ENCODE data around the gene CCRL2.
"Not testable (repeated sequence)": the region's sequence is repeated elsewhere in the genome, so short reads cannot be mapped to it uniquely, and the experiment has no call there.

The CCRL2 gene

DNA sequence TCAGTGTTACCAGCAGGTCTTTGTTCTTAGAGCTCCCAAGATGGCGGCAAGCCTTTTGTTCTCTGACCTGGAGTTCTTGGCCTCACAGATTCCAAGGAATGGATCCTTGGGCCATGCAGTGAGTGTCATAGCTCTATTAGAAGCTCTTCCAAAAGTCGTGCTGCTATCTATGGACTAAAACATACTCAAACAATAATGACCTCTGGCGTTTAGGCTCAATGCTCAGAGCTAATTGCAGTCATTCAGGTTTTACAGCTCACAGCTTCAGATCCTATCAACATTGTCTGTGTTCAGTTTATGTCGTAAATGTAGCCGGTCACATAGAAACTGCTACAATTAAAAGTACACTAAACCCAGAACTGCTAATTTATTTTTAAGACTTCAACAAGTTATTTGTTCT lies 22.2 kb downstream of the CCRL2 start:
- DNase-seq (ENCODE audit: low spot score) = no peak

DNA sequence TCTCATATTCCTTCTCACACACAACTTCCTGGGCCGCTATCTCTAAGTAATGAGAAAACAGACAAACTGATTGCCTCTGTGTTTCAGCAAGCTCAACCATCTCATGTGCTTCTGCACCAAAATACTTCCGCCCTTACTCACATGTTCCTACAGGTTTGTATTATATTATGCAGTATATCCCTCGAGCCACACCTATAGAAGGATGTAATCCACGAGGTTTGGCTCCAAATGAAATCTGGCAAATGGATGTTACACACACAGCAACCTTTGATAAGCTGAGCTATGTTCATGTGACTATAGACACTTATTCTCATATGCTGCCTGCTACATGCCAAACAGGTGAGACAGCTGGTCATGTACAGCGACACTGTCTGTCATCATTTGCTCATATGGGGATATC lies 22.6 kb downstream of the CCRL2 start:
- DNase-seq (ENCODE audit: low spot score) = no peak

GRCh38 chr3:46430879-46431278 lies 23.8 kb downstream of the CCRL2 start:
- not testable (repeated sequence) for DNase-seq (ENCODE audit: low spot score)

DNA sequence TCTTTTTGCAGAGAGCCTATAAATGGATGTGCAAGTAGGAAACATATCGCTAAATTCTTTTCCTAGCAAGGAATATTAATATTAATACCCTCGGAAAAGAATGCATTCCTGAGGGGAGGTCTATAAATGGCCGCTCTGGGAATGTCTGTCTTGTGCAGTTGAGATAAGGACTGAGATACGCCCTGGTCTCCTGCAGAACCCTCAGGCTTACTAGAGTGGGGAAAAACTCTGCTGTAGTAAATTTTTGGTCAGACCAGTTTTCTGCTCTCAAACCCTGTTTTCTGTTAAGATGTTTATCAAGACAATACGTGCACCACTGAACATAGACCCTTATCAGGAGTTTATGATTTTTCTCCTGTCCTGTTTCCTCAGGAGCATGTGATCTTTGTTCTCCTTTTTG lies 24.8 kb downstream of the CCRL2 start:
- DNase-seq (ENCODE audit: low spot score) = not testable (repeated sequence)

DNA sequence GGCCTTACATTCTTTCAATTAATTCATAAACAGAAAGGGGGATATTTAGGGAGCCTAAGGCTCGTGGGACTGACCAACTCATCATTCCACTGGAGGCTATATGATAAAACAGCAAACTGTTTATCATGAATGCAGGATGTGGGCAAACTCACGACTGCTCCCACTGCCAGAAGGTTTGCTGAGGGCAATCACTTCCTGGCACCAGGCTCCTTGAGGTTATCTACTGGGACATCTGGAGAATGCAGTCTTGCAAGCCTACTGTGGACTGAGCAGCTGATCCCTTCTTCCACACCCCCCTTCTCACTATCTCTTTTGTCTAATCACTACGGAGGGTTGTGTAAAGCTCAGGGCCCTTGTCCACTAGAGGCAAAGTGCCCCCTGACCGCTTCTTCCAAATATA lies 26.1 kb downstream of the CCRL2 start:
- not testable (repeated sequence) for DNase-seq (ENCODE audit: low spot score)

DNA sequence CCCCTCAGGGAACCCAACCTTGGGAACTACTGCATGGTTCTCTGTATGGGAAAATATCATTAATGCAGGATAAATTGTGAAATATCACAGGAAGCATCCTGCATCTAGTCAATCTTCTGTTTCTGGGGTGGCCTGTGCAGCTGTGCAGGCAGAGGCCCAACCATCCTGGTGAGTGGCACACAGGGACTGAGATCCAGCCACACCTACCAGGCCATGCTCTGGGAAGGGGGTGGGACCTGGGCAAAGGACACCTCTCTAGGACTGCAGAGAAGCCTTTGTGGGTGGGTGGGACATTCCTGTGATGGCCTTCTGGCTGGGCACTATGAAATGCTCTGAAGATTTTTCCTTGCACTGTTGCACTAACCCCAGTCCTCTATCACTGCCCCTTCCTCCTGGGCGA lies 26.8 kb downstream of the CCRL2 start:
- DNase-seq (ENCODE audit: low spot score) = no peak

GRCh38 chr3:46435081-46435726 lies 28.1 kb downstream of the CCRL2 start:
- DNase-seq (ENCODE audit: low spot score) = no peak

DNA sequence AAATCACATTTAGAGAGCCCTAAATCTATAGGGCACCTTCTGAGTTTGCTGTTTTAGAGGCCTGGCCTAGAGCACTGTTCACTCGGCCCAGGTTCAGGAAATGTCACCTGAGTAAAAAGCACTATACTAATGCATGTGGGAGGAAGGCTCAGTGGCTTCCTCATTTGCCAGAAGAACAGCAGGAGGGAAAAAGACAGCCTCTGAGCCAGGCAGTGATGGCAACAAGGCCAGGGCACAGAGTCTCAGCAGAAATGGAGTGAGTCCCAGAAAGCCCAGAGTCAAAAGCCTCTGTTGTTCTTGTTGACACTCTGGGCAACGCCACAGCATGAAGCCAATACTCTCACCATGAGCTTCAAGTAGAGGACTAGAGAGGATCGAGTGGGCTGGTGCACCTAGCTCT lies 31.8 kb downstream of the CCRL2 start:
- DNase-seq (ENCODE audit: low spot score) = no peak

DNA sequence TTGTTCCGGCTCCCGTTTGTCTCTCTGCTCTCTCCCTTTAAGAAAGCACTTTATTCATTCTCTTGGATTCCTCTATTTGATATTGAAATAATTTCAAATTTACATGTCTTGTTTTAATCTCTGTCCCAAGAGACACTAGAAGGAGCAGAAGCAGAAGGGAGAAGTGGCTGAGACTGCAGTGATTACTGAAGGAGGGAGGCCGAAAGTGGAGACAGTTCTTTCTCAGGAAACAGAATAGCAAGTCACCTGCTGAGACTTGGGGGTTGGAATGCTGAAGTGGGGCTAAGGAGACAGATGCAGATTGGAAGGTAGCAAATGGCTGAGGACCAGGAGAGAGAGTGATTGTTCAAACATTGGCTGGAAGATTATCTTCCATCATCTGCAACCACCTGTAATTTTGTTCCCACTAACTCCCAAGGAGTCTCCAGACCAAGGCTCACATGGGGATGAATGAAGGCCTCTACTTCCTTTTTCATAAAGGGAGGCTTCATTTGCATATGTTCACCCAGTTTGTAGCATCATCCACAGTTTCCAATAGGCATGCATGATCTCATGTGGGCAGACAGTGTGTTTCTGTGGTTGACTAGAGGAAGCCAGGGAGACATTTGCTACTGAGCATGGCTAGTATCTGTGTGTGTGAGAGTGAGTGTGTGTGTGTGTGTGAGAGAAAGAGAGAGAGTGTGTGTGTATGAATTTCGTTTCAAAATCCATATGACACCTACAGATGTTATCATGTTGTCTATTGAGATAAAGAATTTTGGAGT lies 33.7 kb downstream of the CCRL2 start:
- peak; percentile 35 for DNase-seq (ENCODE audit: low spot score)

GRCh38 chr3:46442576-46443530 lies 35.8 kb downstream of the CCRL2 start:
- no peak for DNase-seq (ENCODE audit: low spot score)

GRCh38 chr3:46447228-46447985 lies 40.3 kb downstream of the CCRL2 start:
- no peak for DNase-seq (ENCODE audit: low spot score)

DNA sequence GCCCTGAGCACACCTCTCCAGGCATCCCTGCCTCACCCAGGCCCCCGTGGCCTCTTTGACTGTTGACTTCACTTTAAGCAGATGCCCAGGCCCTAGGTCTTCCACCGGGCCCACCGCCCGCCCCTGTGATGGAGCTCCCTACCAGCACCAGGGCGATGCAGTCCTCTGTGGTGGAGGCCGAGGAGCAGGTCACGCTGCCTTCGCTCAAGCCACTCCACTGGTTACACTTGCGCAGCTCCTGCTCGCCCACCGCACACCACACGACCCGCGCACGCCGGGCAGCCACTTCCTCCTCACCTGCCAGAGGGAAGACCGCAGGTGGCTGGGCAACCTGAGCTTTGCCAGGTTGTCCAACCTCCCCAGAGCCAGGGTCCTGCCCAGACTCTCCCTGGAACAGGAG lies 41.7 kb downstream of the CCRL2 start:
- no peak for DNase-seq (ENCODE audit: low spot score)

- no peak for DNase-seq (ENCODE audit: low spot score)
These were observed 42.9 kb downstream of the CCRL2 start for GRCh38 chr3:46449755-46450552.

- no peak for DNase-seq (ENCODE audit: low spot score)
These were observed 46.6 kb downstream of the CCRL2 start for GRCh38 chr3:46453526-46454208.

DNA sequence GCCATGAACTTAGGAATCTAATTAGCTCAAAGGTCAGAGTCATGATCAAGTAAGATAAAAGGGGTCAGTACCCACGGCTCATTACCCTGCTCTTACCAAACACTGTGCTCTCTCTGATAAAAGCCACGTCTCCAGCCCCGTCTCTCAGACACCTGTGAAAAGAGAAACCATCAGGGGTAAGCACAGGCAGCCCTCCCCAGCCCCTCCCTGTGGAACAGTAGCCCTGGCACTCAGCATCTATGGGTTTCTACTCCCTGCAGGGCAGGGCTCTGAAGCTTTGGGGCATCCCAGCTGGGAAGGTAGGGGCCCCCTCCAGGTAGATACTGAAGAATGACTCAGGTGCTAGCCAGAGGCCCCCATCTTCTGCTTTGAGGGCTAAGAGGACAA lies 47.1 kb downstream of the CCRL2 start:
- no peak for DNase-seq (ENCODE audit: low spot score)

DNA sequence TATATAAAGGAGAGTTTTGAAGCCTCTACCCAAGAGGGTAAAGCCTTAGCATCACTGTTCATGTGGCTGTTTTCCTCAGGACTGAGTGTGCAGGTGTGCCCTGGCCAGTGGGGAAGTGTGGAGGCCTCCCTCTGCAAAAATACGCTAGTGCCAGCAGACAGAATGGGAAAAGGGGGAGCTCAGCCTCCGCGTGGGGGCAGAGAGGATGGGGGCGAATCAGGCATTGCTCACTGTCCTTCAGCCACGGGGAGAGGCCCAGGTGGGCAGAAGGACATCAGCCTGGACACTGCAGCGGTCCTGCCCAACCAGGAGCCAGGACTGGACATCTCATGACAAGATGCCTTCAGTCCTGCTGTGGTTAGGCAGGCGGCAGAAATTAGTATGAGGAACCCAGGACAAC lies 47.5 kb downstream of the CCRL2 start:
- no peak for DNase-seq (ENCODE audit: low spot score)

DNA sequence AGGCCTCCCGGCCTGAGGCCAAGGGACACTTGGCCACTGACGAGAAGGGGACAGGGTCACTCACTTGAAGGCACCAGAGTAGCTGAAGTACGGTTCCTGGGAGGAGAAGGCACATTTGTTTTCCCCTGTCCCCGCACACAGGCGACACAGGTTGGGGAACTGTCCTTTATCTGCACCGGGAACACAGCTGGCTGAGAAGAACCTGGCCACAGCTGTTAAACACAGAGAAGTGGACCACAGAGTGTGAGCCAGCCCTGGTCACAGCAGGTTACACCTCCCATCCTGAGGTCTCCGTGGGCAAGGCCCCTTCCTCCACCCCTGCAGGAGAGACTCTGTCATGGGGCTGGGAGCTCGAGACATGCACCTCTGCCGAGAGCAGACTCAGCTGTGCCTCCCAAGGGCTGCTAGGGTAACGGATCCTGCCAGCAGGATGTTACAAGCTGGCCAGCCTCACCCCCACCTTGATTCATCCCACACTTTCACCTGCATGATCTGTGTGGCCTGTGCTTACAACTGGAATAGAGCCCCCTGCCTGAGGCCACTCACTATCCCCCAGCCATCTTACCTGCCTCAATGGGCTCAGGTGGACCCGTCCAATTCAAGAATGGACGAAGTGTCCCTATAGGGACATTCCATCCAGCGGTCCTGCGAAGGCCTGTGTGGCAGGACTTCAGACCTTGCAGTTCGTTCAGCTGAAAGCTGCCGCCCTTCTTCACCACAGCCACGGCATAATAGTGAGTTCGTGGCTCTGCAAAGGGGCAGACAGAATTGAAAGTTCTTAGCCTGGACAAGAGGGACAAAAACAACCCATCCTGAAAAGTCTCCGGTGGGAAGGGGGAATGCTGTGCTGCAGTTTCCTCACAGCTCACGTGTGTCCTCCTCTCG lies 48.4 kb downstream of the CCRL2 start:
- DNase-seq (ENCODE audit: low spot score) = no peak

DNA sequence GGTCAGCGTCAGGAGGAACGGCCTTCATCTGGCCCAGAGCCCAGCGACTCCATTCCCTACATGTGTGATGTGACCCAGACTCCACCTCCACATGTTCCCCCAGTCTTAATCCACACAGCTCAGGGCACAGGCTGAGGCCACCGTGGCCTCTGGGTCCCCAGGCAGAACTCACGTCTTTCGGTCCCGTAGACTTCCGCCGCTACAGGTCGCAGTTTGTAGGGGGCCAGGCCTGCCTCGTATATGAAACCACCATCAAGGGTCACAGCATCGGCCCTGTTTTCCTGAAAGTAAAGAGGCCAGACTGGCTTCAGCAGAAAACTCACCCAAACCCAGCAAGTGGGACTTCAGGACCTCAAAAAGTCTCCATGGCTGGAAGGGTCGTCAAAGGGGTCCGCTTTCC lies 49.1 kb downstream of the CCRL2 start:
- no peak for DNase-seq (ENCODE audit: low spot score)

All from activated CD4-positive, alpha-beta T cell treated with anti-CD3 and anti-CD28 coated beads, Interleukin-2, Interleukin-4, amounts not matched to agents 100 ng/mL and 50 ng/mL, durations not matched to agents 16 hours and 8 hours (primary cell).